ENCODE results near the gene CPXM2. TPM values are rescaled to one million over a fixed set of nuclear protein-coding genes. Genes with fewer than 3 reads are reported as not detected.

CPXM2 gene
- total and polyA plus RNA-seq, 2 donors: 5.8 to 6.9 TPM

- DNase-seq (ENCODE audit: low read depth in 6 of 9, low spot score in 9 of 9): no peak
- H3K36me3 ChIP-seq (ENCODE audit: control insufficient read depth in 2 of 2, insufficient read depth in 2 of 2, low read length in 1 of 2): no peaks in the 10 kb centered on the region
- H3K9me3 ChIP-seq (ENCODE audit: control insufficient read depth in 2 of 2, insufficient read depth in 1 of 2, low read length in 1 of 2): no peaks in the 10 kb centered on the region
- H3K4me1 ChIP-seq (ENCODE audit: control insufficient read depth in 2 of 2, insufficient read depth in 2 of 2, low read length in 2 of 2): no peaks in the 10 kb centered on the region
- H3K4me3 ChIP-seq (ENCODE audit: low read length in 2 of 2): no peak overlapping the region
- WGBS: 93% methylated on average over 6 of the region's 6 CpGs
- no peak overlapping the region for H3K27ac ChIP-seq (ENCODE audit: low read depth in 1 of 2, low read length in 1 of 2)
- peaks cover 0 to 4% of the 10 kb centered on the region in 2 donors for H3K27me3 ChIP-seq (ENCODE audit: control insufficient read depth in 2 of 2, insufficient read depth in 1 of 2, low read length in 1 of 2)
These were observed 53.9 kb downstream of the CPXM2 start for GRCh38 chr10:123837756-123838155.

DNA sequence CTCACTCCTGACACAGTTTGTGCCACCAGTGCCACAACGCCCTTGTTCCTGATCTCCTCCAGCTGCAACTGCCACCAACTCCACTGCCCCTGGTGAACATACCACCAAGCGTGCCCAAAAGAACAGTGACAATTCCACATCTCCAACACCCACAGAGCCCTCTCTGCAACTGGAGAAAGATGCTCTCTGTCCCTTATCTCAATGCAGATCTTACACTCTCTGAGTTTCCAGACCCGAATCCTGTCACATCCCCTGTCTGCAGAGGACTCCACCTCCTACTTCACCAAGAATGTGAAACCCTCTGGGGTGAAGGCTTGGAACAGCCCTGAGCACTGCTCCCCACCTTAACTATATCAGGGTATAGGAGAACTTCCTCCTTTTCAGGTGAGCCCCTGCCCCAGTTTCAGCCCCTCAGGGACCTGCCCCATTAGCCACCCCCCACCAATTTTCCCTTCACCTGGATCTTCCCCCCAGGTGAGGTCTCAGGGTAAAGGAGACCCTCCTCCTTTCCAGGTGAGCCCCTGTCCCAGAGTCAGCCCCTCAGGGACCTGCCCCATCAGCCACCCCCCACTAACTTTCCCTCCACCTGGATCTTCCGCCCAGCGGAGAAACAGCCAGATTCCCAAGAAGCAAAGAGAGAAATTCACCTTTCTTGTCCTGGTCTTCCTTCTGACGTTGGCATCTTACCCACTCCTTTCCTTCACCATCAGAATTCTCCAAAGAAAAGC is 55.0 kb downstream of the CPXM2 start:
- Histone ChIP-seq H3K9me3 (ENCODE audit: control insufficient read depth in 2 of 2, insufficient read depth in 1 of 2, low read length in 1 of 2) (no peaks in the 10 kb centered on the region), H3K4me1 (ENCODE audit: control insufficient read depth in 2 of 2, insufficient read depth in 2 of 2, low read length in 2 of 2) (no peaks in the 10 kb centered on the region), H3K36me3 (ENCODE audit: control insufficient read depth in 2 of 2, insufficient read depth in 2 of 2, low read length in 1 of 2) (no peaks in the 10 kb centered on the region), H3K4me3 (ENCODE audit: low read length in 2 of 2) (no peak overlapping the region), H3K27me3 (ENCODE audit: control insufficient read depth in 2 of 2, insufficient read depth in 1 of 2, low read length in 1 of 2) (peaks cover 0 to 4% of the 10 kb centered on the region in 2 donors), H3K27ac (ENCODE audit: low read depth in 1 of 2, low read length in 1 of 2) (no peak overlapping the region)
- no peak for DNase-seq (ENCODE audit: low read depth in 6 of 9, low spot score in 9 of 9)
- 80% methylated on average over 6 of the region's 6 CpGs for WGBS

DNA sequence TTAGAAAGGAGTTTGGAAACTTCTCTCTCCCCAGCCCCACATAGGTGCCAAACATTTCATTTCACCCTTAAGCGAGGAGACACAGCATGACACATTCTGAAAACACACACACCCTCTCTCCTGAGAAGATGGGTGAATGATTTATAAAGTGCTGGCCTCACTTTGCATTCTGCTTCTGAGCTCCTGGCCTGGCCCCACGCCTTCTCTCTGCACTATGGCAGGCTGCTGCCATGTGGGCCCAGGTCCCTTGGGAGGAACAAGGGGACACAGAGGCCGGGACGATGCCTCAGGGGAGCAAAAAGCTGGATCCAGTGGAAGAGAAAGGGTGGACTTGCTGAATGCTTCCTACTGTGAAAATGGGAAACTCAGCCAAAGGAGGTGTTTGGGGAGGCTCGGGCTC is 56.0 kb downstream of the CPXM2 start:
- Histone ChIP-seq H3K4me1 (ENCODE audit: control insufficient read depth in 2 of 2, insufficient read depth in 2 of 2, low read length in 2 of 2) (no peaks in the 10 kb centered on the region), H3K36me3 (ENCODE audit: control insufficient read depth in 2 of 2, insufficient read depth in 2 of 2, low read length in 1 of 2) (no peaks in the 10 kb centered on the region), H3K4me3 (ENCODE audit: low read length in 2 of 2) (no peak overlapping the region), H3K9me3 (ENCODE audit: control insufficient read depth in 2 of 2, insufficient read depth in 1 of 2, low read length in 1 of 2) (no peaks in the 10 kb centered on the region), H3K27me3 (ENCODE audit: control insufficient read depth in 2 of 2, insufficient read depth in 1 of 2, low read length in 1 of 2) (peaks cover 0 to 4% of the 10 kb centered on the region in 2 donors), H3K27ac (ENCODE audit: low read depth in 1 of 2, low read length in 1 of 2) (no peak overlapping the region)
- DNase-seq (ENCODE audit: low read depth in 6 of 9, low spot score in 9 of 9): no peak
- 58% methylated on average over 5 of the region's 5 CpGs for WGBS

DNA sequence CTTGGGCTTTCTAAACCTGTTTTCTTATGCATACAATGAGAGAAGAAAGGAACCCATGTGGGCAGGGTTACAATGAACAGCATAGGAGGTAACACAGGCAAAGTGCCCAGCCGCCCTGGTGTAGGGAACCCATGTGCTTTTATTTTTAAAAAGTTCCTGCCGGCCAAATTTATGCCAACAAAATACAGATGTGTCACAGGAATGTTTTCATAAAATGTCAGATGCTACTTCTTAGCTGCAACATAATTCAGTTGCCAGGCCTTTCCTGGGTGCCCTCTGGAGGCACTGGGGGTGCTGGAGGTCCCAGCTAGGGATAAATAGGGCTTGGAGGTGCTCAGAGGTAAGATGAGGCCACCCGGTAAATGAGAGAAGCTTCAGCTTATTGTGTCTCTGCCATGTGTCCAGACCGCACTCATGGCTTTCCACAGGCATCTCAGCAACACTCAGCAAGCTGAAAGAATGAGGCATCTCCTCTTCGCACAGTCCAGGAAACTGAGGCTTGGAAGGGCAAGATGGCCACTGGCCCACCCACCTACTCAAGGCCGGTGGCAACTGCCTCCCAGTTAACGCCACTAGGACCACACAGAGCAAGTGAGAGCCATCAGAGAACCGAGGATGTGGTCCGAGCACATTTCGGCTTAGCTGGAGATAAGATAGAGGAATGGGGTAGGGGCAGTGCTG is 58.3 kb downstream of the CPXM2 start:
- Histone ChIP-seq H3K4me1 (ENCODE audit: control insufficient read depth in 2 of 2, insufficient read depth in 2 of 2, low read length in 2 of 2) (no peaks in the 10 kb centered on the region), H3K27ac (ENCODE audit: low read depth in 1 of 2, low read length in 1 of 2) (no peak overlapping the region)
- WGBS: 95% methylated on average over 10 of the region's 10 CpGs

GRCh38 chr10:123831259-123831658 is 60.3 kb downstream of the CPXM2 start:
- no peak for DNase-seq (ENCODE audit: low read depth in 6 of 9, low spot score in 9 of 9)
- H3K4me3 ChIP-seq (ENCODE audit: low read length in 2 of 2): no peak overlapping the region
- no peaks in the 10 kb centered on the region for H3K4me1 ChIP-seq (ENCODE audit: control insufficient read depth in 2 of 2, insufficient read depth in 2 of 2, low read length in 2 of 2)
- H3K27ac ChIP-seq (ENCODE audit: low read depth in 1 of 2, low read length in 1 of 2): no peak overlapping the region
- H3K36me3 ChIP-seq (ENCODE audit: control insufficient read depth in 2 of 2, insufficient read depth in 2 of 2, low read length in 1 of 2): no peaks in the 10 kb centered on the region
- H3K27me3 ChIP-seq (ENCODE audit: control insufficient read depth in 2 of 2, insufficient read depth in 1 of 2, low read length in 1 of 2): peaks cover 0 to 4% of the 10 kb centered on the region in 2 donors
- WGBS: 68% methylated on average over 3 of the region's 3 CpGs
- H3K9me3 ChIP-seq (ENCODE audit: control insufficient read depth in 2 of 2, insufficient read depth in 1 of 2, low read length in 1 of 2): no peaks in the 10 kb centered on the region

More for the DNA sequence above, 58.3 kb downstream of the CPXM2 start:
- Histone ChIP-seq H3K27me3 (ENCODE audit: control insufficient read depth in 2 of 2, insufficient read depth in 1 of 2, low read length in 1 of 2) (peaks cover 0 to 4% of the 10 kb centered on the region in 2 donors), H3K4me3 (ENCODE audit: low read length in 2 of 2) (no peak overlapping the region), H3K9me3 (ENCODE audit: control insufficient read depth in 2 of 2, insufficient read depth in 1 of 2, low read length in 1 of 2) (no peaks in the 10 kb centered on the region), H3K36me3 (ENCODE audit: control insufficient read depth in 2 of 2, insufficient read depth in 2 of 2, low read length in 1 of 2) (no peaks in the 10 kb centered on the region)
- no peak for DNase-seq (ENCODE audit: low read depth in 6 of 9, low spot score in 9 of 9)

GRCh38 chr10:123821136-123821535 is 70.5 kb downstream of the CPXM2 start:
- Histone ChIP-seq H3K36me3 (ENCODE audit: control insufficient read depth in 2 of 2, insufficient read depth in 2 of 2, low read length in 1 of 2) (no peaks in the 10 kb centered on the region), H3K4me1 (ENCODE audit: control insufficient read depth in 2 of 2, insufficient read depth in 2 of 2, low read length in 2 of 2) (no peaks in the 10 kb centered on the region), H3K27ac (ENCODE audit: low read depth in 1 of 2, low read length in 1 of 2) (no peak overlapping the region), H3K4me3 (ENCODE audit: low read length in 2 of 2) (no peak overlapping the region), H3K9me3 (ENCODE audit: control insufficient read depth in 2 of 2, insufficient read depth in 1 of 2, low read length in 1 of 2) (no peaks in the 10 kb centered on the region), H3K27me3 (ENCODE audit: control insufficient read depth in 2 of 2, insufficient read depth in 1 of 2, low read length in 1 of 2) (no peaks in the 10 kb centered on the region)
- 81% methylated on average over 2 of the region's 2 CpGs for WGBS
- DNase-seq (ENCODE audit: low read depth in 6 of 9, low spot score in 9 of 9): no peak

GRCh38 chr10:123809632-123810031 is 82.0 kb downstream of the CPXM2 start:
- Histone ChIP-seq H3K9me3 (ENCODE audit: control insufficient read depth in 2 of 2, insufficient read depth in 1 of 2, low read length in 1 of 2) (no peaks in the 10 kb centered on the region), H3K27me3 (ENCODE audit: control insufficient read depth in 2 of 2, insufficient read depth in 1 of 2, low read length in 1 of 2) (no peaks in the 10 kb centered on the region), H3K36me3 (ENCODE audit: control insufficient read depth in 2 of 2, insufficient read depth in 2 of 2, low read length in 1 of 2) (no peaks in the 10 kb centered on the region), H3K4me3 (ENCODE audit: low read length in 2 of 2) (no peak overlapping the region), H3K27ac (ENCODE audit: low read depth in 1 of 2, low read length in 1 of 2) (no peak overlapping the region), H3K4me1 (ENCODE audit: control insufficient read depth in 2 of 2, insufficient read depth in 2 of 2, low read length in 2 of 2) (no peaks in the 10 kb centered on the region)
- DNase-seq (ENCODE audit: low read depth in 6 of 9, low spot score in 9 of 9): no peak

- WGBS: 61% methylated on average over 6 of the region's 6 CpGs
- Histone ChIP-seq H3K27me3 (ENCODE audit: control insufficient read depth in 2 of 2, insufficient read depth in 1 of 2, low read length in 1 of 2) (no peaks in the 10 kb centered on the region), H3K9me3 (ENCODE audit: control insufficient read depth in 2 of 2, insufficient read depth in 1 of 2, low read length in 1 of 2) (no peaks in the 10 kb centered on the region), H3K4me1 (ENCODE audit: control insufficient read depth in 2 of 2, insufficient read depth in 2 of 2, low read length in 2 of 2) (no peaks in the 10 kb centered on the region), H3K27ac (ENCODE audit: low read depth in 1 of 2, low read length in 1 of 2) (no peak overlapping the region), H3K4me3 (ENCODE audit: low read length in 2 of 2) (no peak overlapping the region), H3K36me3 (ENCODE audit: control insufficient read depth in 2 of 2, insufficient read depth in 2 of 2, low read length in 1 of 2) (no peaks in the 10 kb centered on the region)
- no peak for DNase-seq (ENCODE audit: low read depth in 6 of 9, low spot score in 9 of 9)
These were observed 82.7 kb downstream of the CPXM2 start for GRCh38 chr10:123808906-123809305.

- no peaks in the 10 kb centered on the region for H3K27me3 ChIP-seq (ENCODE audit: control insufficient read depth in 2 of 2, insufficient read depth in 1 of 2, low read length in 1 of 2)
- H3K36me3 ChIP-seq (ENCODE audit: control insufficient read depth in 2 of 2, insufficient read depth in 2 of 2, low read length in 1 of 2): no peaks in the 10 kb centered on the region
- no peak for DNase-seq (ENCODE audit: low read depth in 6 of 9, low spot score in 9 of 9)
- H3K9me3 ChIP-seq (ENCODE audit: control insufficient read depth in 2 of 2, insufficient read depth in 1 of 2, low read length in 1 of 2): no peaks in the 10 kb centered on the region
- H3K4me3 ChIP-seq (ENCODE audit: low read length in 2 of 2): no peak overlapping the region
- 80% methylated on average over 2 of the region's 2 CpGs for WGBS
- H3K4me1 ChIP-seq (ENCODE audit: control insufficient read depth in 2 of 2, insufficient read depth in 2 of 2, low read length in 2 of 2): no peaks in the 10 kb centered on the region
- H3K27ac ChIP-seq (ENCODE audit: low read depth in 1 of 2, low read length in 1 of 2): no peak overlapping the region
These were observed 83.3 kb downstream of the CPXM2 start for GRCh38 chr10:123808286-123808685.
